ENCODE results near the gene HNF1B.

DNA sequence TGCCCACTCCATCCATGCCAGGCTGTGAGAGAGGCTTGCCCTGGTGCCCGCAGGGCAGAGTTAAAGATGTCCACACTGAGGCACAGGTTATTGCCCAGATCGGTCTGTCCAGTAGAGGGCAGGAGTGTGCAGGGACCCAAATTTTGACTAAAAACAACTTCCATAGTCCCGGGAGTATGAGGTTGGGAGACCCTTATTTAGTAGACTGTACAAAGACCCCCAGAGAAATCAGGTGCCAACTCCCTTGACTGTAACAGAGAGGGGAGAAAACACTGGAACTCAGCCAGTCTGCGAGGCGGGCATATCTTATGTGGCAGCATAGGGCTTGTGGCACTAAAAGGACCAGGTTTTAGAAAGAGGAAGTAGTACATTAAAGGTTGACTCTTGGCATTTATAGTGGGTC, 43.4 kb downstream of the HNF1B start:
- TF ChIP-seq, protein P1, sequence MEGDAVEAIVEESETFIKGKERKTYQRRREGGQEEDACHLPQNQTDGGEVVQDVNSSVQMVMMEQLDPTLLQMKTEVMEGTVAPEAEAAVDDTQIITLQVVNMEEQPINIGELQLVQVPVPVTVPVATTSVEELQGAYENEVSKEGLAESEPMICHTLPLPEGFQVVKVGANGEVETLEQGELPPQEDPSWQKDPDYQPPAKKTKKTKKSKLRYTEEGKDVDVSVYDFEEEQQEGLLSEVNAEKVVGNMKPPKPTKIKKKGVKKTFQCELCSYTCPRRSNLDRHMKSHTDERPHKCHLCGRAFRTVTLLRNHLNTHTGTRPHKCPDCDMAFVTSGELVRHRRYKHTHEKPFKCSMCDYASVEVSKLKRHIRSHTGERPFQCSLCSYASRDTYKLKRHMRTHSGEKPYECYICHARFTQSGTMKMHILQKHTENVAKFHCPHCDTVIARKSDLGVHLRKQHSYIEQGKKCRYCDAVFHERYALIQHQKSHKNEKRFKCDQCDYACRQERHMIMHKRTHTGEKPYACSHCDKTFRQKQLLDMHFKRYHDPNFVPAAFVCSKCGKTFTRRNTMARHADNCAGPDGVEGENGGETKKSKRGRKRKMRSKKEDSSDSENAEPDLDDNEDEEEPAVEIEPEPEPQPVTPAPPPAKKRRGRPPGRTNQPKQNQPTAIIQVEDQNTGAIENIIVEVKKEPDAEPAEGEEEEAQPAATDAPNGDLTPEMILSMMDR (IDR thresholded peaks at IDR 0.05) = peak; percentile 62 to 86 (median 77)
- TF ChIP-seq POLR2A (IDR thresholded peaks at IDR 0.05) = no peak
